NCI-H187 treated with DMSO at 0.1 percent for 48 hours (cell line): ENCODE measurements around the gene HOXD8.

Source experiments
- DNase-seq: peaks from one replicate; lab custom pipeline; 2025; lab: John Stamatoyannopoulos, UW

Gene HOXD8

DNA sequence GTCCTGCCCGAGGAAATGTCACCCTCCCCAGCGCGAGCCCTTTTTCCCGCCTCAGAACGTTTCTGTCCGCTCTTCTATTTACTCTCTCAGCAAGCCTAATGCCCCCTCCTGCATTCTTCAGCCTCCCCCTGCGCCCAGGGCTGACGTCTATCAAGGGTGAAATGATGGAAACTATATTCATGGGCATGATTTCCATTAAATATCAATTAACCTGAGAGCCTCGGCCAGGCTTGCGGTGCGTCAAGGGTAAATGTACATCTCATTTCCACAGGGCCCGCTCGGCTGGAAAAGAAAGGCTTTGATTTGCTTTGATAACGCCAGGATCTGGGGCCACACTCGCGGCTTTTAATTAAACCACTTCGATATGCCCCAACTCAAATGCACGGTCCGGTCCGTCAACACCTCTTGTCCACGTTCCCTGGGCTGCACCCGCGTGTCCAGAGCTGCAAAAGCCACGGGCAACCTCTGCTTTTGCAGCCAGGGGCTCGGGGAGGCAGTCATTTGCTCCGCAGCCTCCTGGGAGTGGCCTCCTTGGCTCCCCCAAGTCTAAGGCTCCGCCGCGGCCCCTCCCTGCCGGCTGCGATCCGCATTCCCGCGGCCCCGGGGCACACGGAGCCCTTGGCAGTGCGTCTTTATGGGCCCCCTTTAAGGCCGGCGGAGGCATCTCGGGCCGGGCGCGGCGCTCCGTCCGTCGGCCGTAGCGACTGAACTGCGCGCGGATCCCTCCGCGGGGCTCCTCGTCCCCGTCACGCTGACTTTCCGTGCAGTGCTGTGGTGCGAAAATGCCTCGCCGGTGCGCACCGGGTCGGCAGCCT is at the start of gene HOXD8:
Gene HOXD8 (plus strand): TSS at position 724 of the 815 bp plus-strand sequence. CDS start 662 bp downstream, outside the sequence.
- DNase-seq, result no peak

DNA sequence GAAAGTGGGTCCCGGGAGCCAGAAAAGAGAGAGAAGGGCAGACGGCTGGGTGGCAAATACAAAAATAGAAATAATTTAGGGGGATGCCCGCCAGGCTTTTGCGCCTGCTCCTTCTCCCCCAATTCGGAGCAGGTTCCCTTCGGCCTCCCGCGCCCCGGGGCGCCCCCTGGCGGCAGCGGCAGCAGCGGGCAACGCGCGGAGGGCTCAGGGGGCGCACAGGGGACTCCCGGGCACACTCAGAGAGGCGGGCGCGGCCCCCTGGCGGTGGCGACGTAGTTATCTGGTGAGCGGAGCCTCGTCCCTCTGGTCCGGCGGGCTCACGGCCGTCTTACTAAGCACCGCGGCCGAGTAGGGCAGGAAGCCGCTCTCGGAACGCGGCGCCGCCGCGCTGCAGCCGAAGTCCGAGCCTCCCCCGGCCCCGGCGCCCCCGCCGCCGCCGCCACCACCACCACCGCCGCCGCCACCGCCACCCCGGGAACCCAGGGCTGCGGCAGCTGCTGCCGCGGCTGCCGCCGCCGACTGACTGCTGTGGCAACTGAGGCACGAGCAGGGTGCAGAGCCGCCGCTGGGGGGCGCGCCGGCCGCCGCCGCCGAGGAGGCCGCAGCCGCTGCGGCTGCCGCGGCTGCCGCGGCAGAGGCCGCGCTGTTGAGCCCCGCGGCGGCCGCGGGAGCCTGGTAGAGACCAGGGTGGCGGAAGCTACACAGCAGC is 49.5 kb upstream of the HOXD8 start:
- no peak for DNase-seq

DNA sequence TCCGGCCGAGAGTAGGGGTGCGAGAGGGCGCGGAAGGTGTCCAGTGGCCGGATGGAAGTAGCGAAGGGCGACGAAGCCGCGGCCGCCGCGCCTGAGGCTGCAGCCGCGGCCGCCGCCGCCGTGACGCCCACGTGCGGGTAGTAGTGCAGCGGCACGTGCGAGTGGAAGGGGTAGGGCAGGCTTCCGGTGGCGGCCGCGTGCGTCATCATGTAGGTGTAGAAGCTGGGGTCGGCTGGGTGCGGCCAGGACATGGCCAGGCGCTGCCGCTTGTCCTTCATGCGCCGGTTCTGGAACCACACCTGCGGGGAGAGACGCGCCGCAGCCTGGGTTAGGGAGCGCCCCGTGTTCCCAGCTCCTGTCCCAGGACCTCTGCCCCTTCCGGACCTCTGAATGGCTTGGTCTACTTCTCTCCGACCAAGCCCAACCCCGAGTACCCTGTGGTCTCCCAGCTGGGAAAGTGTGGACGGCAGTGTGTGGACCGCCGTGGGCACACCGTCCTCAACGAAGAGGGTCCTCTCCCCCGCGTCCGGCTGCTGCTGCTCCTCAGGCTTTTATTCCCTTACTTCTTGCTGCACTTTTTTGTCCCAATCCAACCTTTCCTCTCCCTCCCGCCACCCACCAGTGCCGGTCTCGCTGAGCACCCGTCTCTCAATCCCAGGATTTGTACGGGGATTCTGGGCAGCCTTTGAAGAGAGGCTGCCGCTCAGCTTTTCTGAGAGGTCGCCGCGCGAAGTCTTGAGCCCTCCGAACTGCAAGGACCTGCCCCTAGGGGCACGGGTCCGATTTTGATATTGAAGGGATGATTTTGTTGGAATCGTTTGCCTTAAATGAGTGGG is 48.7 kb upstream of the HOXD8 start:
- DNase-seq, result no peak

DNA sequence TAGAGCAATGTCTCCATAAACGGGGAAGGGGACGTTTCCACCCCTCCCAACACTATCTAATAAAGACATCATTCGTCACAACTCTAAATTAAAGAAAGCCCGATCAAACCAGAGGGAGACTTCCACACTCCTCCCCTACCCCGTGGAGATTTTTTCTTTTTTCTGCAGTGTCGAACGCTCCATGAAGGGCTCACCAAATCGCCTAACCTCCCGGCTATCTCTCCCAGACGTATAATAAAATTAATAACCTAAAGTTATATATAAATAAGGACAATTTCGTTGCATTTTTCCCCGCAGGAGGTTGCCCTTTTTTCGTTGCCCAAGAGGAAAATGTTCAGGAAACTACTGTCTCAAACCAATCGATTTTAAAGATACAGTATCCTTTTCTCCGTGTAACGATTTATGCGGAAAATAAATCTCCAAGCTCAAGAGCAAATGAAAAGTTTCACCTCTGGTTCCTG is 48.1 kb upstream of the HOXD8 start:
- no peak for DNase-seq

DNA sequence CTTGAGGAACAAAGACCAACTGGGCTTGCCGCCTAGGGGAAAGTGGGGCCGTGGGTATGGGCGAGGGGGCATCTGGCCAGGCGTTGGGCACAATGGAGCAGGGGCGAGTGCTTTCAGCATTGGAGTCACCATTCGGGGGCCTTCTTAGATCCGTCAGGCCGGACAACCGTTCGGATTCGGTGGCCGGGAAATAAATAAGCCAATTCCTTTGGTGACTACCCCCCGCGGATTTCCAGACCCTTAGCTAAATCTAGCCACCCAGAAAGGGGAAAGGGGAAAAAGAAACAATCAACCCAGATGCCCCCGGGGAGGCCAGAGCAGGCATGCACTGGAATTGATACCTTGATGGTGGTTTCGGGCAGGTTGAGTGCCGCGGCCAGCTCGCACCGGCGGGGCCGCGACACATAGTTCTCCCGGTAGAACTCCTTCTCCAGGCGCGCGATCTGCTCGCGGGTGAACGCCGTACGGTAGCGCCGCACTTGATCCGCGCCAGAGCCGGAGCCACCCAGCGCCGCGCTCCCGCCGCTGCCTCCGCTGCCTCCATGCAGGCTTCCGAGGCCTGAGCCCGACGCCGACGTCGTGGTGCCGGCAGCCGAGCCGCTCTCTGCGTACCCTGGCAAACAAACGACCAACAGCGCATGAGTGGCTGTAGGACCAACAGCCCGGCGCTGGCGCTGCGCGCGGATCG is 47.5 kb upstream of the HOXD8 start:
- no peak for DNase-seq

DNA sequence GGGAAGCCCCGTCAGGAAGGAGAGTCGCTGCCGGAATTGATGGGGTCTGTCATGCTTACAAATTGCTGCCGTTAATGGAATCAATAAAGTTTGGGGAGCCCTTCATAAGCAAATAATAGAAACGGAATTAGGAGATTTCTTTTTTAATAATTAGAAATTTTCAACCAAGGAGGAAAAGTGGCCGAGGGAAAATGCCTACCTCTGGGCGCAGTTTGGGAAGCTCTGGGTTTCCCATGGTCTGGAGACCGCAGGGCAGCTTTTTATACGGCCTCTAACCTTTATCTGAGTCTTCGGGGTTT is 47.0 kb upstream of the HOXD8 start:
- no peak for DNase-seq

DNA sequence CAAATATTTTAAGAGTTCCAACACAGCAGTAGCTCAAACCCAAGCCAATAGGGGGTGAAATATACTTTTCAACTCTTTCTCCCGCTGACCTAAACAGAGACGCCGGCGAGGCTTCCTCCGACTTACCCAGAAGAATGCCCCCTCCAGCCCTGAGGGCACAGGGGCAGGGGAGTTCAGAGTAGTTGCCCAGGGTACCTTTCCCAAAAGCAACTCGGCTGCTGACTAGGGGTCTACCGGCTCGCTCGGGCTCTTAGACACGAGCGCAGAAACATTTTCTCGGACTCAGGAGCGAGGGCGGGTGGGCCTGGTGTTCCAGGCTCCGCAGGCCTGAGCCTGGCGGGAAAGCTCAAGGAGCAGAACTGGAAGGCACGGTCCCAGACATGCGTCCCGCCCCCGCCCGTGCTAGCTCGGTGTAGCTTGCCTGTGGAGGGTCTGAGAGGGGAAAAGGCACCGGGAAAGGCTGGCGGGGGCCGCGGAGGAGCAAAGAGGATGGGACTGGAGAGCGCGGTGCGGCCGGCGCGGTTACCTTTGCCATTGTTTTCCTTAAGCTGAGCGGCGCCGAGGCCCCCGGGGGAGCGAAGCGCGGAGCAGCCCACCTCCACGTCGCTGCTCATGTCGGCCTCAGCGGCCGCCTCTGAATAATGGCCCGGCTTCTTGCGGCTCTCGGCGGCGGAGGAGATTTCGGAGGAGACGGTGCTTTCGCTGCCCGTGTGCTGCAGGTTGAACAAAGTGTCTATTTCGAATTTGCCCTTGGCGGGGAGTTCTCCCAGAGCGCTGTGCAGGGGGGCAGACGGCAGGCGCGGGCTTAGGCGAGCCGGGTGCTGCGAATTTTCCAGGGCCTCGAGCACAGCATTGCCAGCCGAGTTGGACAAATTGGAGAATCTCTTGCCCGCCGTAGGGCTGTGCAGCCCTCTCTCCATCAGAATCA is 46.4 kb upstream of the HOXD8 start:
- DNase-seq, result no peak

DNA sequence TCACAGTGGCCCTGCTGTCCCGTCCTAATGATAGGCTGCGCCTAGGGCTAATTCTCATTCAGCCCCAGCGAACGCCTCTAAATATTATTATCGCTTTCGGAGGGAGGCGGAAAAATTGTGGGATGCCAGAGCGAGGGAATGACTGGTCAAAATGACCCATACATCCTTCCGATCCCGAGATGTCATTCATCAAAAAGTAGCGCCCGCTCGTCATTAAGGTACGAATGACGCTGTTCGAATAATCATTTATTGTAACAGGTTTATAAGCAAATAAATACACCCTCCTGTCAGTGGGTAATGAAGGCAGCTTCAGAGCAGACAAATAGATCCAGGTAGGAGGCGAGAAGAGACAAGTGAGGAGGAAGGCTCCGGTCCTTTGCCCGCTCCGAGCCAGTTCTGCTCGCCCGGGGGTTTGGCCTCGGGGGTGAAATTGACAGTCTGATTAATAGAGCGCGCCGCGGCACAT is 45.7 kb upstream of the HOXD8 start, which contains the start of gene EVX2:
Gene EVX2 (minus strand): TSS at position 167 of the 466 bp plus-strand sequence. CDS start 186 bp downstream, outside the sequence.
- no peak for DNase-seq

DNA sequence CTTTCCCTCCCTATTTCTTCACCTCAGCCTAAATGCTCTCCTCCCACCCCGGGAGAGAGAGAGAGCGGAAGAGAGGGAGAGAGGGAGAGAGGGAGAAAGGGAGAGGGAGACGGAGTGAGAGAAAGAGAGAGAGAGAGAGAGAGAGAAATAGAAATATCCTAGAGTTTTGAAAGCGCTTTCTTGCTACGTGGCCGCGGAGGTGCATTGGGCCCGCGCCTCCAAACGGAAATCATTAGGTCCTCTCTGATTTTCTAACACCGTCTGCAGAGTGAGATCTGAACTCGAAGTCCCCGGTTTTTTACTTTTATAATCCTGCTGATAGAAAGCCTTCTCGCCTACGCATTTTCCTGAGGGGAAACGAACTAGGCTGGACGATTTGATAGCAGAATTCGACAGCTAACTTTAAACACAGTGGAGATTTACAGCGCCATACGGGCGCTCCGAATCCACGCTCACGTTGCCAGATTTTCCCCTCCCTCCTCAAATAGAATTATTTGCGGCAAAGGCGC is 44.8 kb upstream of the HOXD8 start:
- DNase-seq, result no peak

DNA sequence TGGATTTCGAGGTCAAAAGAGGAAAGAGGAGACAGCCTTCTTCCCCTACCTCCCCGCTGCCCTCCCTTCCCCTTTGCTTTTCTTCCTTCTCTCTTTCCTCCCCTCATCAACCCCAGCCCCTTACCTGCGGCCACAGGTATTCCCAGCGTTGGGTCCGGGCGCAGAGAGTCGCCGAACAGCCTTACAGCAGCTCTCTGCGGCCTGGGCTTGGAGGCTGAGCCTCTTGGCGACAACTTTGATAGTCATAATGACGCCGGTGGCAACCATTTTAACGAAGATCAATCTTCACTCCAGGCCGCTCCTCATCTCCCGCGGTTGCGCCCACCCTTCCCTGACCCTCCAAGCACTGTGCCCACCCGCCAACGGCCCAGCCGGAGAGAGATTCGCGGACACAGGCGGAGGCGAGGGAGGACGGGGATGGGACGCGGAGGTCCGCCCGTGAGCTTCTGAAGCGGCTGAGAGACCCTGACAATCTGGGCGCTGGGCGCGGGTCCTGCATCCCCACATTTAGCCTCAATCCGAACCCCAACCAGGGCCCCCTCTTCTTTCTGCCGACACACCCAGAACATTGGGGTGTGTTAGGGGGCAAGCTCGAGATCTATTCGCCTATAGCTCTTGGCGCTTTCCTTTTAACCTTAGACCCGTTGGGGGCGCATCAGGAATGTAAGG is 44.3 kb upstream of the HOXD8 start:
- no peak for DNase-seq

DNA sequence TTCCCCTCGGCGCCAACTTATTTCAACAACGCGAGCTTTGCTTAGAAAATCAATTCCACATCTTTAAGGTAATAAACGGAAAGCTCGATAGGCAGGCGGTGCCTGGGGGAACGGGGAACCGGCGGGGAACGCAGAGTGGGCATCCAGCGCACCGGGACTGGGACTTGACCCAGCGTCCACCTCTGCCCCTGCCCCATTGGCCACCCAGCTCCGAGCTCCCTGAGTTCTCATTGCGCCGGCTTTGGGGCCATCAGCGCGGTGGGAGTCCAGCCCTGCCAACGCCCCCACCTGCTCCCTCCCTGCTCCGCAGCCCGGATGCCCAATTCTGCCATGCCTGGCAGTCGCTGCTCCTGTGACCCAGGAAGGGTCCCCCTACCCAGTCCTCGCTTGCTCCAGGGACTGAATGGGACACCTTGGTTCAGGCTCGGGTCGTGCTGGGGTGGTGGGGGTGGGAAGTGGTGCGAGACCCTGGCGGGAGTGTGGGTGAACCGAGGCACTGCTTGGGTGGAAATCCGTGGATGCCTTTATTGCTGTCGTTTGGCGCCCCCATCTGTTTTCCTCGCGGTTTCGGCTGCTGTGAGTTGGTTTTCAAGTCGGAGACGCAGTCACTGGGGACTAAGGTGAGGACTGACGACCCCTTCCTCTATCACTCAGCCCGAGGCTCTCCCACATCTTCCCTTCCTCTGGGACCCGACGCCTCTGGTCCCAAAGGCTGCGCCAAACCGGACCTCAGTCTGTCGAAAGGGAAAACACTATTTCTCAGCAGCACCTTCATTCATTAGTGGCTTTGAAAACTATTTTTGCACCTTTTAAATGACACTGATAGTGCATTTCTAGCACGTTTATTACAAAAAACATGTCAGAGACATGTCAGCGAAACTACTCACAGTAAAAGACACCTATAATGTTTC is 43.4 kb upstream of the HOXD8 start:
- no peak for DNase-seq

DNA sequence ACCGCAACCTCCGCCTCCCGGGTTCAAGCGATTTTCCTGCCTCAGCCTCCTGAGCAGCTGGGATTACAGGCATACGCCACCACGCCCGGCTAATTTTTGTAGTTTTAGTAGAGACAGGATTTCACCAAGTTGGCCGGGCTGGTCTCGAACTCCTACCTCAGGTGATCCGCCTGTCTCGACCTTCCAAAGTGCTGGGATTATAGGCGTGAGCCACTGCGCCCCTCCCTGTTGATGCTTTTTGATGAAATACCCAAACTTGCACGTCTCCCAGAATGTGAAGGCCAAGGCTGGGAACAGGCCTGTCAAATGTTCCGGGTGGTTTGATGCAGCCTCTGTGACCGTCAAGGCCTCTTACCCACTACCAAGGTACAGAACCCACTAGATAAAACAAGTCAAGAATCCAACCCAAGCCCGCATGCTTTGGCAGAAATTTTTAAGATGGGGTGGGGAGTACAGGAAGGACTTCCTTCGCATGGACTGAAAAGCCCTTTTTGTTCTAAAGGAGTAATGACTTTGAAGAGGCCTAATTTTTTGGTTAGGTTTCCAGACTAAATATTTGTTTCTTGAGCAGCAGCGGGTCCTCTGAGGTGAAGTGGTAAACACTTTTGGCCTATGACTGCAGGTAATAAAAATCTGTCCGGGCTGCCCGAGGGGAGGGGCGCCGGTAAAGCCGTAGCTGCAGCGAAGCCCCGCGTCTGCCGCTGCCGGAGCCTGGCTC is 42.0 kb upstream of the HOXD8 start:
- no peak for DNase-seq

DNA sequence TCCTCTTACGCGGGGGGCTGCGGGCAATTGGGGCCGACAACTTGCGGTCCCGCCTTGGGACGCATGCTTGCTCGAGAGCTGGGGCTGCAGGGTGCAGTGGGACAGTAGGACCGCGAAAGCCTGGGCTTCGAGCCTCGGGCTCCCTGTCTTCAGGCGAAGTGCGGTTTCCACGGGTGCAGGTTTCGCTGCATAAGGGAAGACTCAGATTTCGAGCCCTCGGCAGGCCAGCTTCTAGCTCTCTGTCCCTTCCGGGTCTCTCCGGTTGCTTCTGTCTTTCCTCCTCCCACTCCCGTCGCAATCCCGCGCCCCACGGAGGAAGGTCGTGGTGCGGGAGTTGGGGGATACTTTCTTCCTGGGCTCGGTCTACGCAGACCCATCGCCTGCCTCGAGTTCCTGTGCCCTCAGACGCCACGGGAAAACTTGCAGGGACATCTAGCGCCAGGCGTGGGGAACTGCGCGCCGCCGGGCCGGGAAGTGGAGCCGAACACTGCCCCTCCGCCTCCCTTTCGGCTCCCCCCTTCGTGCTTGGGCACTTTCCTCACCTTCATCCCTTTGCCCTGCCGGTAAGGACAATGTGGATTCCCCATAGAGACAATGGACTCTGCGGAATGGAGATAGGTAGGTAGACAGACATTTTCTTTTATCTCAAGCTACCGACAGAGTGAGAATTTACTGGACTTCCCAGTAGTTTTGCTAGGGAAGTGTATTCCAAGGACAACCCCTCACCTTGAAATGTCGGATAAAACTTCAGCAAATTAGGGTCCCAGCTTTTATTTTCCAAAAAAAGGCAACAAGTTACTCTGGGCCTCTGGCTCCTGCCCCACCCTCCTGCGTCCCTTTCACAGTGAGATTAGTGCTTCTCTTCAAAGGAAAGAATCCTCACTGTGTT is 41.2 kb upstream of the HOXD8 start:
- no peak for DNase-seq

DNA sequence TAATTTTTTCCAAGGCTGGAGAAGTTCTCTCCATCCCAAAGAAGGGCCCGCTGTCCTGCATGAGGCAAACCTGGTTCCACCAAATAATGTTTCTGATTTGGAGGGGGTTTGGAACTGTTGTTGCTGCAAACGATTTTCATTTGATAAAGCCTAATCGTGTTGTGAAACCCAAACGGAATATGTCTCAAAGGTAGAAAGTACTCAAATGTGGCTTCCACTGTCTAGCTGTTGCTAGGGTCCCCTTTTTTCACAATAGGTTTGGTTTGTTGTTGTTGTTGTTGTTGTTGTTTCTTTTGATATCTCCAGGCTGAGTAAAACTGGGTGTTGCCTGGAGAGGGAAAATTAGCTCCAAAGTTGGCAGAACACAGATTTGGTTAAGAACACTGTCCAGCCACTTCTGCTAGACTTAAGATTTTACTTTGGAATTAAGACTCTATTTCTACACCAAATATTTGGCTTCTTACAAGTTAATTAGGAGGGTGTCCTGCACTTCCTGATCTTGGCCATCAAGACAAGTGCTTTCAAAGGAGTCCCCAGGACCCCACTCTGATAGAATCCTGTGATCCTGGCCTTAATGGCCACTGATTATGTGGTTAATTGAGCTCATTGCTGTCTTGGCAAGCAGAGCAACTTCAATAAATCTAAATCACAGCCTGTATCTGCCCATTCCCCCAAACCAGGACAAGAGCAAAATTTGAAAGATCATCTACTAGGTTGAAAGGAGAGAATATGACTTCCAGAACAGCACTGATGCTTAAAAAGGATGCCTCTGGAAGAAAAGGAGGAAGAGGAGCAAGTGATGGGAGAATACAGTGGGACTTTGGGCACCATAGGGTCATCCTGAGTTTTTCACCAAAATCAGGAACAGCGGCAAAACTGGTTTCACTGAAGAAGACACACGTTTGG is 40.3 kb upstream of the HOXD8 start:
- no peak for DNase-seq

DNA sequence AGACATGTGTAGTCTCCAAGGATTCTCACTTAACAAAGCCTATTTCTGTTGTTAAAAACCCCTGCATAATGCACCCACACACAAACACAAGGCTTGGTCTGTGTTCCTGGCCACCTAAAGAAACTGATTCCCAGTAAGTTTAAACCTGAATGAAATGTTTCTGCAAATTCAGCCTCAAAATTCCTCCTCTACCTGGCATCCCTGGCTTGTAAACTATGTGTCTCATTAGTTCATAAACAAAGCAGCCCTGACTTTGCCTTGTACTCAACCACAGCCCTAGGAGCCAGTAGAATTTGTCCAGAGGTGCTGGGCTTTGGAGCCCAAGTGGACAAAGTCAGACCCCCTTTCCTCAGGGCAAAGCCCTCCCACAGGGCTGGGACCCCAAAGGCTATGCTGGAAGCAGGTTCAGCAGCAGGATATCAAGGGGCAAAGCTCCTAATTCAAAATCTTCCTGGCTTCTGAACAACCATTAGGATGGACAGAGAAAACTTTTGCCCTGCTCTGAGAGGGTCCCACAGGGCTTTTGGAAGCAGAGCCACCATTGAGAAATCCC is 39.6 kb upstream of the HOXD8 start:
- DNase-seq, result no peak

DNA sequence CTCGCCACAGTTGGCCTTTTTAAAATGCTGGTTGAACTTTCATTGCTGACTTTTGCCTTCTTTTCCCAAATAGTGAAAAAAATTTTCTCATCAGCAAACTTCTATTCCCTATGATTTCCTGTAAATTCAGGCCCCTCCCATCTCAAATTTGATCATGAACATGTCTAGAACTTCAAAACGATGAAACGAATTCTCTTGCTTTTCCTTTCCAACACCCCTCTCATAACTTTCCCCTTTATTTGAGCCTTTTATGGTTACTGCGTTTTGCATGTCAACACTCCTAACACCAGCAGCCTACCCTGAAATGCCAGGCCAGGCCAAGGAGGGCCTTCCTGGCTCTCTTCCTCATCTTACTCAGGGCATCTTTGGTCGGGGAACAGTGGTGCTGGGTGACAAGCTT is 38.6 kb upstream of the HOXD8 start:
- no peak for DNase-seq
